ENCODE data around the gene NAA80. TPM values are rescaled to one million over a fixed set of nuclear protein-coding genes. Genes with fewer than 3 reads are reported as not detected.
A peak's percentile ranks its signal among the peaks of the same experiment; 100 is the strongest.

The NAA80 gene
- total and polyA plus RNA-seq, 2 of the 13 experiments (the other 11 are each of a cell fraction or from before 2014, with no cell fraction given): 3.4 to 8.7 TPM

- peak; percentile 56 to 75; a peak in 3 of 4 replicates for TF ChIP-seq NR2F1 (CRISPR knock-in tag; IDR thresholded peaks at IDR 0.05)
- TF ChIP-seq NR1H2 (CRISPR knock-in tag; IDR thresholded peaks at IDR 0.05; ENCODE audit: borderline replicate concordance, low read depth): no peak
- TF ChIP-seq ZNF235 (CRISPR knock-in tag; IDR thresholded peaks at IDR 0.05; ENCODE audit: borderline replicate concordance): no peak
- TF ChIP-seq ZNF784 (CRISPR knock-in tag; IDR thresholded peaks at IDR 0.05; ENCODE audit: borderline replicate concordance): peak; percentile 77; the same call in 1 of the 2 replicates
- TF ChIP-seq, protein P1, sequence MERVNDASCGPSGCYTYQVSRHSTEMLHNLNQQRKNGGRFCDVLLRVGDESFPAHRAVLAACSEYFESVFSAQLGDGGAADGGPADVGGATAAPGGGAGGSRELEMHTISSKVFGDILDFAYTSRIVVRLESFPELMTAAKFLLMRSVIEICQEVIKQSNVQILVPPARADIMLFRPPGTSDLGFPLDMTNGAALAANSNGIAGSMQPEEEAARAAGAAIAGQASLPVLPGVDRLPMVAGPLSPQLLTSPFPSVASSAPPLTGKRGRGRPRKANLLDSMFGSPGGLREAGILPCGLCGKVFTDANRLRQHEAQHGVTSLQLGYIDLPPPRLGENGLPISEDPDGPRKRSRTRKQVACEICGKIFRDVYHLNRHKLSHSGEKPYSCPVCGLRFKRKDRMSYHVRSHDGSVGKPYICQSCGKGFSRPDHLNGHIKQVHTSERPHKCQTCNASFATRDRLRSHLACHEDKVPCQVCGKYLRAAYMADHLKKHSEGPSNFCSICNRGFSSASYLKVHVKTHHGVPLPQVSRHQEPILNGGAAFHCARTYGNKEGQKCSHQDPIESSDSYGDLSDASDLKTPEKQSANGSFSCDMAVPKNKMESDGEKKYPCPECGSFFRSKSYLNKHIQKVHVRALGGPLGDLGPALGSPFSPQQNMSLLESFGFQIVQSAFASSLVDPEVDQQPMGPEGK (CRISPR knock-in tag; IDR thresholded peaks at IDR 0.05): peak; percentile 89
- peak; percentile 48; the same call in 1 of the 2 replicates for TF ChIP-seq CREM (IDR thresholded peaks at IDR 0.05)
- no peak for TF ChIP-seq CREM (CRISPR knock-in tag; IDR thresholded peaks at IDR 0.05)
- TF ChIP-seq ZNF326 (CRISPR knock-in tag; IDR thresholded peaks at IDR 0.05; ENCODE audit: borderline replicate concordance): no peak
- peak; percentile 39; the same call in 1 of the 2 replicates for TF ChIP-seq DMAP1 (CRISPR knock-in tag; IDR thresholded peaks at IDR 0.05)
- TF ChIP-seq ZNF224 (CRISPR knock-in tag; IDR thresholded peaks at IDR 0.05): no peak
- TF ChIP-seq GTF2F1 (IDR thresholded peaks at IDR 0.05; ENCODE audit: low read length): no peak
- TF ChIP-seq, protein P2, sequence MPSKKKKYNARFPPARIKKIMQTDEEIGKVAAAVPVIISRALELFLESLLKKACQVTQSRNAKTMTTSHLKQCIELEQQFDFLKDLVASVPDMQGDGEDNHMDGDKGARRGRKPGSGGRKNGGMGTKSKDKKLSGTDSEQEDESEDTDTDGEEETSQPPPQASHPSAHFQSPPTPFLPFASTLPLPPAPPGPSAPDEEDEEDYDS (CRISPR knock-in tag; IDR thresholded peaks at IDR 0.05): peak; percentile 97
- TF ChIP-seq ZNF564 (CRISPR knock-in tag; IDR thresholded peaks at IDR 0.05): peak; percentile 44; the same call in 1 of the 2 replicates
- TF ChIP-seq ZBTB7B (CRISPR knock-in tag; IDR thresholded peaks at IDR 0.05): peak; percentile 73
- 0 out of 2 replicates have a peak, but pooled peaks have one; percentile 34 for TF ChIP-seq ZNF7 (CRISPR knock-in tag; IDR thresholded peaks at IDR 0.05)
- TF ChIP-seq SMAD9 (CRISPR knock-in tag; IDR thresholded peaks at IDR 0.05): no peak
- TF ChIP-seq, protein P3, sequence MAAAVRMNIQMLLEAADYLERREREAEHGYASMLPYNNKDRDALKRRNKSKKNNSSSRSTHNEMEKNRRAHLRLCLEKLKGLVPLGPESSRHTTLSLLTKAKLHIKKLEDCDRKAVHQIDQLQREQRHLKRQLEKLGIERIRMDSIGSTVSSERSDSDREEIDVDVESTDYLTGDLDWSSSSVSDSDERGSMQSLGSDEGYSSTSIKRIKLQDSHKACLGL (CRISPR knock-in tag; IDR thresholded peaks at IDR 0.05): 0 out of 2 replicates have a peak, but pooled peaks have one; percentile 8
- peak; percentile 77 for TF ChIP-seq RXRB (CRISPR knock-in tag; IDR thresholded peaks at IDR 0.05; ENCODE audit: borderline replicate concordance)
- TF ChIP-seq MAZ (IDR thresholded peaks at IDR 0.05; ENCODE audit: borderline replicate concordance, low read depth, low read length): peak; percentile 86; the same call in 1 of the 2 replicates
- TF ChIP-seq MAZ (CRISPR knock-in tag; IDR thresholded peaks at IDR 0.05; ENCODE audit: low read depth): peak; percentile 41; the same call in 1 of the 2 replicates
- TF ChIP-seq, protein P4, sequence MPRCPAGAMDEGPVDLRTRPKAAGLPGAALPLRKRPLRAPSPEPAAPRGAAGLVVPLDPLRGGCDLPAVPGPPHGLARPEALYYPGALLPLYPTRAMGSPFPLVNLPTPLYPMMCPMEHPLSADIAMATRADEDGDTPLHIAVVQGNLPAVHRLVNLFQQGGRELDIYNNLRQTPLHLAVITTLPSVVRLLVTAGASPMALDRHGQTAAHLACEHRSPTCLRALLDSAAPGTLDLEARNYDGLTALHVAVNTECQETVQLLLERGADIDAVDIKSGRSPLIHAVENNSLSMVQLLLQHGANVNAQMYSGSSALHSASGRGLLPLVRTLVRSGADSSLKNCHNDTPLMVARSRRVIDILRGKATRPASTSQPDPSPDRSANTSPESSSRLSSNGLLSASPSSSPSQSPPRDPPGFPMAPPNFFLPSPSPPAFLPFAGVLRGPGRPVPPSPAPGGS (CRISPR knock-in tag; IDR thresholded peaks at IDR 0.05): 0 out of 2 replicates have a peak, but pooled peaks have one; percentile 49
- peak; percentile 31 for TF ChIP-seq HNRNPH1 (optimal IDR thresholded peaks at IDR 0.05; ENCODE audit: low read depth, low read length)
- TF ChIP-seq SOX13 (IDR thresholded peaks at IDR 0.05): no peak
- TF ChIP-seq SOX13 (CRISPR knock-in tag; conservative IDR thresholded peaks at IDR 0.05 in 1 of 2, IDR thresholded peaks at IDR 0.05 in 1 of 2): peak in 1 of 2 experiments; percentile 62; a peak in 2 of 4 replicates
- TF ChIP-seq GABPB1 (CRISPR knock-in tag; IDR thresholded peaks at IDR 0.05): peak; percentile 42; the same call in 1 of the 2 replicates
Measured at GRCh38 chr3:50321336-50322114, 22.3 kb upstream of the NAA80 start (continued).
